Mesodermal cell (in vitro differentiated cells): ENCODE measurements around the gene DNAH17.

Experiments used
- H3K27ac ChIP-seq: 2 replicates; pipeline ENCODE4 v1.7.0; 2013; ENCODE audit warnings: mild to moderate bottlenecking, low read depth, low read length, moderate library complexity; ENCODE audit not compliant: severe bottlenecking
- H3K36me3 ChIP-seq: 2 replicates; pipeline ENCODE4 v1.7.1; 2013; ENCODE audit warnings: mild to moderate bottlenecking, low read length, moderate library complexity; ENCODE audit not compliant: control insufficient read depth, insufficient read depth
- H3K4me1 ChIP-seq: one replicate; pipeline ENCODE4 v1.7.1; 2013; ENCODE audit warnings: mild to moderate bottlenecking, low read length; ENCODE audit not compliant: insufficient read depth, control insufficient read depth, poor library complexity, severe bottlenecking
- H3K4me3 ChIP-seq: 2 replicates; pipeline ENCODE4 v1.7.0; 2013; ENCODE audit warnings: low read length, control low read depth, mild to moderate bottlenecking; ENCODE audit not compliant: insufficient read depth, poor library complexity, severe bottlenecking; ENCODE audit errors: extremely low read depth
- H3K9me3 ChIP-seq: 2 replicates; pipeline ENCODE4 v1.7.1; 2013; ENCODE audit warnings: mild to moderate bottlenecking, low read length, moderate library complexity; ENCODE audit not compliant: control insufficient read depth
- WGBS, 2 experiments: methylation state at CpG; one replicate each; pipeline ENCODE4 v1.1.5; 2013; ENCODE audit warnings: missing lambda C conversion rate in 2 of 2; ENCODE audit not compliant: insufficient coverage in 2 of 2; 5-methylcytosine and 5-hydroxymethylcytosine counted together

Gene DNAH17

DNA sequence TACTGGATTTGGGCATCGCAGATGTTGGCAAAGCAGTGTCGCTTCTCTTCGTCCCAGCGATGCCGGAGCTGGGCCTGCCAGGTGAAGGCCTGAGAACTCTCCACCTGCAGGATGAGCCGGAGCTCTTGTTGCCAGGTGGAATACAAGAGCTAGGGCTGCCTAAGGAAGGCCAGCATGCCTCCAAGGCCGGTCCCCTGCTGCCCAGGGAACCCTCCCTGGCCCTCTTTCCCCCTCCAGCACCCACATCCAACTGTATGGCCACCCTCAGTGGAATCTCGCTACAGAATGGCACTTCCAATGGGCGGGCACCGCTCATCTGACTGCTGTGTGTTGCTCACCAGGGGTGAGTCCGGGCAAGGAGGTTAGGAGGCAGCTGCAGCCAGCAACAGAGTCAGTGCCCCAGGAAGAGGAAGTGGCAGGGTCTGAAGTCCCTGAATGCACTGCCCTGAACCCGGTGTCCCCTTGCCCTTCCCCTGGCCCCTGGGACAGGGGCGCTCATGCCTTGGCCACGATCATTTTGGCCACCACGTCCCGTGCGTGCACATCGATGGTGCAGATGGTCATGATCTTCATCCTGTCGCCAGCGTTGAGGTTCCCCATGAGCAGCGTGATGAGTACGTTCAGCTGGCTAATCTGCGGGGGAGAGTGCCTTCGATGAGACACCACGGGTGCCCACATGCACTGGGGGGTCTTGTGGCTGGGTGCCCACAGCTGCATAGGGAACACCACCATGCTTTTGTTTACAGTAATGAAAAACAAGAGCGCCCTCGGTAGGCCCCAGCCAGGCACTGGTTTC is 75.8 kb downstream of the DNAH17 start:
- Histone ChIP-seq H3K36me3 (no peaks in the 10 kb centered on the region), H3K9me3 (no peaks in the 10 kb centered on the region), H3K4me3 (no peak overlapping the region), H3K27ac (no peak overlapping the region), H3K4me1 (no peaks in the 10 kb centered on the region)
- 94 to 95% methylated on average over 25 to 26 of the region's 27 CpGs for WGBS, 2 experiments

DNA sequence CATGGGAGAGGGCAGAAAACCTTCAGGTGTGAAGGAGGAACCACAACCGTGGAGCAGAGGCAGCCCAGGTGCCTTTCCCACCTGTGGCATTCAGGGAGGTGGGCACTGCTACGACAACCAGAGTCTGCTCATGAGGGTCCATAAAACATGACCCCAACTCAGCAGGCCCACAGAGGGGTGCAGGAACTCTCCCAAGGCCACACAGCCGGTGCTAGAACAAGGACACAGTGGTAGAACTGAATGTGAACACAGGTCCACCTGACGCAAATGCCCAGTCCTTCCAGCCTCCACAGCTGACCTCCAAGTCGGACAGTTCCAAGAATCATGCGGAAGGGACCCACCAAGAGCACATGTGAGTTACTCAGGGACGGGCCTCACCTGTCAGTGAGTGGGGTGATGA is 76.4 kb downstream of the DNAH17 start:
- Histone ChIP-seq H3K4me3 (no peak overlapping the region), H3K36me3 (no peaks in the 10 kb centered on the region)

GRCh38 chr17:78499715-78500540 is 77.3 kb downstream of the DNAH17 start:
- no peak overlapping the region for H3K4me3 ChIP-seq
- H3K36me3 ChIP-seq, result no peaks in the 10 kb centered on the region
- no peak overlapping the region for H3K27ac ChIP-seq
- no peaks in the 10 kb centered on the region for H3K9me3 ChIP-seq
- 82 to 90% methylated on average over 14 to 19 of the region's 21 CpGs for WGBS, 2 experiments
- no peaks in the 10 kb centered on the region for H3K4me1 ChIP-seq

More for the DNA sequence above, 76.4 kb downstream of the DNAH17 start:
- WGBS, 2 experiments, result 90 to 93% methylated on average over 7 of the region's 7 CpGs
- H3K9me3 ChIP-seq, result no peaks in the 10 kb centered on the region
- H3K4me1 ChIP-seq, result no peaks in the 10 kb centered on the region
- H3K27ac ChIP-seq, result no peak overlapping the region

GRCh38 chr17:78498848-78499247 is 78.3 kb downstream of the DNAH17 start:
- Histone ChIP-seq H3K36me3 (no peaks in the 10 kb centered on the region), H3K9me3 (no peaks in the 10 kb centered on the region), H3K27ac (no peak overlapping the region), H3K4me1 (no peaks in the 10 kb centered on the region), H3K4me3 (no peak overlapping the region)
- 54 to 77% methylated on average over 13 to 17 of the region's 17 CpGs for WGBS, 2 experiments

- H3K4me3 ChIP-seq, result no peak overlapping the region
- no peaks in the 10 kb centered on the region for H3K36me3 ChIP-seq
- WGBS, 2 experiments, result 31 to 41% methylated on average over 9 to 10 of the region's 10 CpGs
- no peak overlapping the region for H3K27ac ChIP-seq
- H3K9me3 ChIP-seq, result no peaks in the 10 kb centered on the region
- H3K4me1 ChIP-seq, result peaks cover 7% of the 10 kb centered on the region
Observed at GRCh38 chr17:78497115-78497540, 80.1 kb downstream of the DNAH17 start.

DNA sequence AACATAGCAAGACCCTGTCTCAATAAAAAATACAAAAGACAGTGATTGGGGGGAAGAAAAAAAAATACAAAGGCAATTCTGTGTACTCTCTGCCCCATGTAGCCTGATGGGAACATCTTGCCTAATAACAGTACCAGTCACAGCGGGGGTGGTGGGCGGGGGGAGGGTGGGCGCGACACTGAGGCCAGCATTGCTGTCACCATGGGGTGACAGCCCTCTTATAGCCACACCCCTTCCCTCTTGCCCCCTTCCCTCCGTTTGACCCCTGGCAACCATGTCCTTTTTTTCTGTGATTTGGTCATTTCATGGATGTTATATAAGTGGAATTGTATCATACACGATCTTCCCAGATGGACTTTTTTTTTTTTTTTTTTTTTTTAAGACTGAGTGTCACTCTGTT is 80.9 kb downstream of the DNAH17 start:
- H3K27ac ChIP-seq, result no peak overlapping the region
- WGBS, 2 experiments, result 81 to 100% methylated on average over 2 to 4 of the region's 6 CpGs

GRCh38 chr17:78495634-78496033 is 81.6 kb downstream of the DNAH17 start:
- Histone ChIP-seq H3K36me3 (no peaks in the 10 kb centered on the region), H3K9me3 (no peaks in the 10 kb centered on the region), H3K4me3 (no peak overlapping the region), H3K4me1 (peaks cover 7% of the 10 kb centered on the region), H3K27ac (no peak overlapping the region)
- WGBS, 2 experiments, result 92% methylated on average over 12 to 14 of the region's 14 CpGs

More for the DNA sequence above, 80.9 kb downstream of the DNAH17 start:
- Histone ChIP-seq H3K4me1 (peaks cover 7% of the 10 kb centered on the region), H3K9me3 (no peaks in the 10 kb centered on the region), H3K36me3 (no peaks in the 10 kb centered on the region), H3K4me3 (no peak overlapping the region)

DNA sequence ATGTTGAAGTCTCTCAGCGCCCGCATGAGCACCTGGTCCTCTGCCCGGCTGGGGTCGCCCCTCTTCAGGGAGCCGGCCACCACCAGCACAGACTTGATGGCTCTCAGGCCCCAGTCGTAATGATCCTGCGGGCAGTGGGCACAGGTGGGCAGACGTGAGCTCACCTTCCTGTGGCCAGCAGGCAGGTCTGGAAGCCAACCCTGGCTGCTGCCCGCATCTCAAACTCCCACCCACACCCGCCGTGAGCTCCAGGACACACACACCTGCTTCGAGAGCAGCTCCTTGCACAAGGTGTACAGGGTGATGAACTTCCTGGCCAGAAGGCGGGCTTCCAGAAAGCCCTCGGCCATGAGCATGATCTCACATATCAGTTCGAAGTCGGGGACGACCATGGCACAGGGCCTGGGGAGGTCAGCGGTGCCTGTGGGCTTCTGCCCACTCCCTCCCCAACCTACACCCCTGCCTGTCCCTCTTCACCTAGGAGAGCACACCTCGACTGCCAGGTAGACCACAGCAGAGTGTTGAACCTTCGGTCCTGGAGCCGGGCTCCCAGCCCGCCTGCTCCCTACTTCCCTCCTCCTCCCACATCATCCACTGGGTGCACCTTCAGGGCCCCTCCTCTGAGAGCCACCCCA is 82.4 kb downstream of the DNAH17 start:
- Histone ChIP-seq H3K27ac (no peak overlapping the region), H3K4me1 (peaks cover 7% of the 10 kb centered on the region), H3K36me3 (no peaks in the 10 kb centered on the region), H3K9me3 (no peaks in the 10 kb centered on the region), H3K4me3 (no peak overlapping the region)
- whole genome bisulfite sequencing, 2 experiments, result 86 to 92% methylated on average over 16 to 19 of the region's 22 CpGs

- Histone ChIP-seq H3K4me3 (no peak overlapping the region), H3K9me3 (no peaks in the 10 kb centered on the region), H3K36me3 (no peaks in the 10 kb centered on the region), H3K27ac (no peak overlapping the region), H3K4me1 (peaks cover 7% of the 10 kb centered on the region)
- 88 to 89% methylated on average over 38 to 41 of the region's 42 CpGs for WGBS, 2 experiments
Observed at GRCh38 chr17:78493853-78494695, 83.1 kb downstream of the DNAH17 start.

DNA sequence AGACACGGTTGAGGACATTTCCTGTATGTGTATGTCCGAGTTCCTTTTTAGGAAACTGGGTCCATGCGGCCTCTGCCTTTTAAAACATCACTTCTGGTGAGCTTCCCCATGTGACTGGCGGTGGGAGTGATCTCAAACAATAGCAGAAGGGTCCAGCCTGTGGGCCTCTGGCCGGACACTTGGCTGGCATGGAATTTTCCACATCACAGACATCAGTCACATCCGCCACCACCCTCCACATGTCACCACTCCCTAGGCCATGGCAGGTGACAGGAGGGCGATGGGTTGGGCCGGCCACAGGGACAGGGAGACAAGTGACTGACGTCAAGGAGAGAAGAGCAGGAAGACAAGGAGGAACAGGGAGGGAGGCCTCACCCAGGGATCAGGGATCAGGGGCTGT is 83.7 kb downstream of the DNAH17 start:
- 83 to 97% methylated on average over 4 to 6 of the region's 9 CpGs for WGBS, 2 experiments
- Histone ChIP-seq H3K9me3 (no peaks in the 10 kb centered on the region), H3K4me1 (peaks cover 7% of the 10 kb centered on the region), H3K4me3 (no peak overlapping the region), H3K27ac (no peak overlapping the region), H3K36me3 (no peaks in the 10 kb centered on the region)
